Ishikawa (cell line): Measurements from ENCODE around the gene RAPGEF3.

Source experiments
- CREB1 ChIP-seq: IDR thresholded peaks from 2 replicates; pipeline ENCODE4 v1.6.1; 2012; ENCODE audit warnings: low read depth
- EP300 ChIP-seq: IDR thresholded peaks from 2 replicates; pipeline ENCODE4 v1.6.1; 2012; ENCODE audit warnings: borderline replicate concordance
- RAD21 ChIP-seq: IDR thresholded peaks from 2 replicates; pipeline ENCODE4 v1.6.1; 2012; ENCODE audit warnings: low read depth
- TAF1 ChIP-seq: IDR thresholded peaks from 2 replicates; pipeline ENCODE4 v1.6.1; 2012; ENCODE audit warnings: low read depth, mild to moderate bottlenecking
- TCF12 ChIP-seq: IDR thresholded peaks from 2 replicates; pipeline ENCODE4 v1.6.1; 2012; ENCODE audit warnings: low read depth
- YY1 ChIP-seq: IDR thresholded peaks from 2 replicates; pipeline ENCODE4 v1.6.1; 2012; ENCODE audit warnings: low read depth
- ZBTB7A ChIP-seq: IDR thresholded peaks from 2 replicates; pipeline ENCODE4 v1.6.1; 2012; ENCODE audit warnings: low read depth
- TF ChIP-seq, protein P1 (sequence below): IDR thresholded peaks from 2 replicates; pipeline ENCODE4 v1.6.1; 2012
- TF ChIP-seq, protein P2 (sequence below): IDR thresholded peaks from 2 replicates; pipeline ENCODE4 v1.6.1; 2012
- TF ChIP-seq, protein P3 (sequence below): IDR thresholded peaks from 2 replicates; pipeline ENCODE4 v1.6.1; 2012; ENCODE audit warnings: low read depth, mild to moderate bottlenecking

DNA sequence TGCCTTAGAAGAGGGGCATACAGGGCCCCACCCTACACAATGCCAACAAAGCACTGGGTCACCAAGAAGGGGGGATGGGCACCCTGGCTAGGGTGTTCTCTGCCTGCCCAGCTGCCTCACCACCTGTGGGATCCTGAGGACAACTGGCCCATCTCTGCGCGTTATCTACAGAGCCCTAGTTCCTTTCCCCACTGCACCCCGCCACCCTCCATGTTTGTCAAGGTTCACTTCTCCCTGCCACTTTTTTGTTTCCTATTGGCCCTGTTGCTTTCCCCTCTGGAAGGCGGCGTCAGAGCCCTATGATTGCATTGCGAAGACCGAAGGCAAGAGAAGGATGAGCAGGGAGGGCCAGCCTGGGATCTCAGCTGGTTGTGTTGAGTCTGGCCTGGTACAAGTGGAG lies 16.0 kb upstream of the RAPGEF3 start:
- TF ChIP-seq, protein P1, sequence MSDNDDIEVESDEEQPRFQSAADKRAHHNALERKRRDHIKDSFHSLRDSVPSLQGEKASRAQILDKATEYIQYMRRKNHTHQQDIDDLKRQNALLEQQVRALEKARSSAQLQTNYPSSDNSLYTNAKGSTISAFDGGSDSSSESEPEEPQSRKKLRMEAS, result no peak
- no peak for TF ChIP-seq EP300
- TF ChIP-seq TCF12, result no peak
- TF ChIP-seq TAF1, result no peak
- TF ChIP-seq YY1, result 0 out of 2 replicates have a peak, but pooled peaks have one; percentile 24
- TF ChIP-seq, protein P2, sequence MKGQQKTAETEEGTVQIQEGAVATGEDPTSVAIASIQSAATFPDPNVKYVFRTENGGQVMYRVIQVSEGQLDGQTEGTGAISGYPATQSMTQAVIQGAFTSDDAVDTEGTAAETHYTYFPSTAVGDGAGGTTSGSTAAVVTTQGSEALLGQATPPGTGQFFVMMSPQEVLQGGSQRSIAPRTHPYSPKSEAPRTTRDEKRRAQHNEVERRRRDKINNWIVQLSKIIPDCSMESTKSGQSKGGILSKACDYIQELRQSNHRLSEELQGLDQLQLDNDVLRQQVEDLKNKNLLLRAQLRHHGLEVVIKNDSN, result no peak
- no peak for TF ChIP-seq CREB1
- TF ChIP-seq, protein P3, sequence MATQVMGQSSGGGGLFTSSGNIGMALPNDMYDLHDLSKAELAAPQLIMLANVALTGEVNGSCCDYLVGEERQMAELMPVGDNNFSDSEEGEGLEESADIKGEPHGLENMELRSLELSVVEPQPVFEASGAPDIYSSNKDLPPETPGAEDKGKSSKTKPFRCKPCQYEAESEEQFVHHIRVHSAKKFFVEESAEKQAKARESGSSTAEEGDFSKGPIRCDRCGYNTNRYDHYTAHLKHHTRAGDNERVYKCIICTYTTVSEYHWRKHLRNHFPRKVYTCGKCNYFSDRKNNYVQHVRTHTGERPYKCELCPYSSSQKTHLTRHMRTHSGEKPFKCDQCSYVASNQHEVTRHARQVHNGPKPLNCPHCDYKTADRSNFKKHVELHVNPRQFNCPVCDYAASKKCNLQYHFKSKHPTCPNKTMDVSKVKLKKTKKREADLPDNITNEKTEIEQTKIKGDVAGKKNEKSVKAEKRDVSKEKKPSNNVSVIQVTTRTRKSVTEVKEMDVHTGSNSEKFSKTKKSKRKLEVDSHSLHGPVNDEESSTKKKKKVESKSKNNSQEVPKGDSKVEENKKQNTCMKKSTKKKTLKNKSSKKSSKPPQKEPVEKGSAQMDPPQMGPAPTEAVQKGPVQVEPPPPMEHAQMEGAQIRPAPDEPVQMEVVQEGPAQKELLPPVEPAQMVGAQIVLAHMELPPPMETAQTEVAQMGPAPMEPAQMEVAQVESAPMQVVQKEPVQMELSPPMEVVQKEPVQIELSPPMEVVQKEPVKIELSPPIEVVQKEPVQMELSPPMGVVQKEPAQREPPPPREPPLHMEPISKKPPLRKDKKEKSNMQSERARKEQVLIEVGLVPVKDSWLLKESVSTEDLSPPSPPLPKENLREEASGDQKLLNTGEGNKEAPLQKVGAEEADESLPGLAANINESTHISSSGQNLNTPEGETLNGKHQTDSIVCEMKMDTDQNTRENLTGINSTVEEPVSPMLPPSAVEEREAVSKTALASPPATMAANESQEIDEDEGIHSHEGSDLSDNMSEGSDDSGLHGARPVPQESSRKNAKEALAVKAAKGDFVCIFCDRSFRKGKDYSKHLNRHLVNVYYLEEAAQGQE, result no peak
- no peak for TF ChIP-seq RAD21
- TF ChIP-seq ZBTB7A, result no peak
